Loucy (cell line): Measurements from ENCODE around the gene CBLL2.

ENCODE experiments used
- H2AFZ ChIP-seq: fragments of 200-600 bp; sonication (generic); 2 replicates; pipeline ENCODE4 v1.6.0; 2016; ENCODE audit warnings: antibody characterized with exemption, mild to moderate bottlenecking, low read length, moderate library complexity
- H3F3A ChIP-seq: fragments of 200-600 bp; 2 replicates; pipeline ENCODE4 v1.6.0; 2016; ENCODE audit warnings: antibody characterized with exemption, low read depth, mild to moderate bottlenecking
- H3K27me3 ChIP-seq: fragments of 200-600 bp; sonication (generic); 2 replicates; pipeline ENCODE4 v1.6.1; 2014; ENCODE audit warnings: low read length, mild to moderate bottlenecking; ENCODE audit not compliant: insufficient read depth, poor library complexity, severe bottlenecking
- H3K36me3 ChIP-seq: fragments of 200-600 bp; sonication (generic); 2 replicates; pipeline ENCODE4 v1.6.1; 2016; ENCODE audit warnings: low read length; ENCODE audit not compliant: insufficient read depth
- H3K4me1 ChIP-seq: fragments of 200-600 bp; sonication (generic); 2 replicates; pipeline ENCODE4 v1.5.1; 2014; ENCODE audit warnings: low read length, mild to moderate bottlenecking; ENCODE audit not compliant: insufficient read depth, poor library complexity, severe bottlenecking
- H3K4me2 ChIP-seq: fragments of 200-600 bp; sonication (generic); 2 replicates; pipeline ENCODE4 v1.6.0; 2014; ENCODE audit warnings: antibody characterized with exemption, low read length, low read depth, mild to moderate bottlenecking; ENCODE audit not compliant: poor library complexity, severe bottlenecking
- H3K4me3 ChIP-seq: fragments of 200-600 bp; sonication (generic); 2 replicates; pipeline ENCODE4 v1.5.1; 2014; ENCODE audit warnings: low read length, mild to moderate bottlenecking, mixed read lengths; ENCODE audit not compliant: poor library complexity, severe bottlenecking
- H3K79me2 ChIP-seq: fragments of 200-600 bp; sonication (generic); 2 replicates; pipeline ENCODE4 v1.6.1; 2014; ENCODE audit warnings: low read length; ENCODE audit not compliant: insufficient read depth
- H3K9ac ChIP-seq: fragments of 200-600 bp; sonication (generic); 2 replicates; pipeline ENCODE4 v1.6.0; 2014; ENCODE audit warnings: mild to moderate bottlenecking, low read depth, low read length, moderate library complexity; ENCODE audit not compliant: poor library complexity, severe bottlenecking
- H3K9me2 ChIP-seq: fragments of 200-600 bp; sonication (generic); replicated peaks from 2 replicates; pipeline ENCODE4 v1.6.1; 2016; ENCODE audit warnings: low read depth, low read length, mixed read lengths
- H3K9me3 ChIP-seq: fragments of 200-600 bp; sonication (generic); 2 replicates; pipeline ENCODE4 v1.6.1; 2014; ENCODE audit warnings: mild to moderate bottlenecking, antibody characterized with exemption, low read length, low read depth; ENCODE audit not compliant: insufficient read depth
- H4K20me1 ChIP-seq: fragments of 200-600 bp; sonication (generic); 2 replicates; pipeline ENCODE4 v1.6.0; 2014; ENCODE audit warnings: antibody characterized with exemption, low read length, mild to moderate bottlenecking; ENCODE audit not compliant: insufficient read depth, poor library complexity, severe bottlenecking
- CTCF ChIP-seq: fragments of 200-600 bp; sonication (generic); conservative IDR thresholded peaks from 2 replicates; pipeline ENCODE4 v1.5.1; 2014; ENCODE audit warnings: mild to moderate bottlenecking, antibody characterized with exemption, low read length
- EZH2phosphoT487 ChIP-seq: fragments of 200-600 bp; IDR thresholded peaks from 2 replicates; pipeline ENCODE4 v1.6.1; 2018; ENCODE audit warnings: antibody characterized with exemption, mild to moderate bottlenecking, moderate library complexity, borderline replicate concordance

The CBLL2 gene

GRCh38 chrX:22320236-22320873 is 47.6 kb downstream of the CBLL2 start:
- Histone ChIP-seq H3K4me3 (no peak overlapping the region), H3K9ac (no peak overlapping the region), H4K20me1 (no peaks in the 10 kb centered on the region), H2AFZ (no peak overlapping the region), H3K4me1 (no peaks in the 10 kb centered on the region), H3K9me2 (no peaks in the 10 kb centered on the region), H3K4me2 (no peak overlapping the region), H3K27me3 (no peaks in the 10 kb centered on the region), H3F3A (no peaks in the 10 kb centered on the region), H3K9me3 (no peaks in the 10 kb centered on the region), H3K36me3 (no peaks in the 10 kb centered on the region), H3K79me2 (no peaks in the 10 kb centered on the region)
- TF ChIP-seq CTCF (no peak), EZH2phosphoT487 (no peak)

GRCh38 chrX:22323541-22323940 is 50.8 kb downstream of the CBLL2 start:
- H3K9ac ChIP-seq, result no peak overlapping the region
- no peaks in the 10 kb centered on the region for H3K36me3 ChIP-seq
- H3K27me3 ChIP-seq, result no peaks in the 10 kb centered on the region
- no peaks in the 10 kb centered on the region for H3K4me1 ChIP-seq
- H3K4me2 ChIP-seq, result no peak overlapping the region
- no peak overlapping the region for H2AFZ ChIP-seq
- TF ChIP-seq CTCF (no peak), EZH2phosphoT487 (no peak)
- no peaks in the 10 kb centered on the region for H3K9me2 ChIP-seq
- no peaks in the 10 kb centered on the region for H4K20me1 ChIP-seq
- no peak overlapping the region for H3K4me3 ChIP-seq
- H3K79me2 ChIP-seq, result no peaks in the 10 kb centered on the region
- H3F3A ChIP-seq, result no peaks in the 10 kb centered on the region
- no peaks in the 10 kb centered on the region for H3K9me3 ChIP-seq
